Type B pancreatic cell (in vitro differentiated cells): ENCODE data around the gene ITPRIPL1. TPM values are rescaled to one million over a fixed set of nuclear protein-coding genes. Genes with fewer than 3 reads are reported as not detected.

Experiments used
- DNase-seq: peaks from one replicate; pipeline ENCODE4 v3.0.0; 2021; ENCODE audit warnings: mixed read lengths; ENCODE audit not compliant: unreplicated experiment; ENCODE audit errors: extremely low spot score
- H3K27ac Mint-ChIP-seq: 2 replicates; pipeline ENCODE4 v1.8.0; 2021; ENCODE audit warnings: mild to moderate bottlenecking, mixed read lengths
- H3K27me3 Mint-ChIP-seq: 2 replicates; pipeline ENCODE4 v1.8.0; 2021; ENCODE audit warnings: mixed read lengths
- H3K36me3 Mint-ChIP-seq: 2 replicates; pipeline ENCODE4 v1.8.0; 2021; ENCODE audit warnings: mixed read lengths
- H3K4me1 Mint-ChIP-seq: one replicate; pipeline ENCODE4 v1.8.0; 2021; ENCODE audit warnings: mixed read lengths; ENCODE audit not compliant: unreplicated experiment
- H3K4me3 Mint-ChIP-seq: 2 replicates; pipeline ENCODE4 v1.8.0; 2021; ENCODE audit warnings: mild to moderate bottlenecking, mixed read lengths
- H3K9me3 Mint-ChIP-seq: 2 replicates; pipeline ENCODE4 v1.8.0; 2021; ENCODE audit warnings: mixed read lengths
- total RNA-seq: library from RNA; stranded (reverse); gene quantifications from 2 replicates; pipeline ENCODE4 v1.2.1, GENCODE V29; 2021; ENCODE audit warnings: low replicate concordance
- TF ChIP-seq, protein P1 (sequence below): fragments of 200-600 bp; sonication (generic); conservative IDR thresholded peaks from 2 replicates; pipeline ENCODE4 v1.5.0; 2021; ENCODE audit warnings: antibody characterized with exemption, mild to moderate bottlenecking

ITPRIPL1 gene
- total RNA-seq, 1 donor from 2014 or later, result 11.6 TPM

DNA sequence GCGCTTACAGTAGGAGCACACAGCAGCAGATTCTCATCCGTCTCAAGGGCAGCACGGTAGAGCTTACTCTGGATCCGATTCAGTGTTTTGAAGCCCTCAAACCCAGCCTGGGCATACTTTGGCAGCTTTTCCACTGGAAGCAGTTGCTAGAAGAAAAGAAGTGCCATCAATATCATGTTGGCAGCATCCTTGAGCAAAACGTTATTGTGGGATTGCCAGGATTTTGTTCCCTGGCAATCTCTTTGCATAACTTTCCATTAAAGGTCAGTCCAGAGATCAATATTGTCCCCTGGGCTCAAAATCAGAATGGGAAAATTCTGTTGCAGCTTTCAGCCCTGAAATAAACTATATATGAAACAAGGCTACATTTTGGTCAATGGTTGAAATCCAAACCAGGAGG, 28.2 kb upstream of the ITPRIPL1 start:
- no peaks in the 10 kb centered on the region for H3K27me3 Mint-ChIP-seq
- no peak overlapping the region for H3K4me3 Mint-ChIP-seq
- H3K4me1 Mint-ChIP-seq, result no peaks in the 10 kb centered on the region
- H3K9me3 Mint-ChIP-seq, result no peaks in the 10 kb centered on the region
- no peak overlapping the region for H3K27ac Mint-ChIP-seq
- peaks cover 30% of the 10 kb centered on the region for H3K36me3 Mint-ChIP-seq
- DNase-seq, result no peak
- TF ChIP-seq, protein P1, sequence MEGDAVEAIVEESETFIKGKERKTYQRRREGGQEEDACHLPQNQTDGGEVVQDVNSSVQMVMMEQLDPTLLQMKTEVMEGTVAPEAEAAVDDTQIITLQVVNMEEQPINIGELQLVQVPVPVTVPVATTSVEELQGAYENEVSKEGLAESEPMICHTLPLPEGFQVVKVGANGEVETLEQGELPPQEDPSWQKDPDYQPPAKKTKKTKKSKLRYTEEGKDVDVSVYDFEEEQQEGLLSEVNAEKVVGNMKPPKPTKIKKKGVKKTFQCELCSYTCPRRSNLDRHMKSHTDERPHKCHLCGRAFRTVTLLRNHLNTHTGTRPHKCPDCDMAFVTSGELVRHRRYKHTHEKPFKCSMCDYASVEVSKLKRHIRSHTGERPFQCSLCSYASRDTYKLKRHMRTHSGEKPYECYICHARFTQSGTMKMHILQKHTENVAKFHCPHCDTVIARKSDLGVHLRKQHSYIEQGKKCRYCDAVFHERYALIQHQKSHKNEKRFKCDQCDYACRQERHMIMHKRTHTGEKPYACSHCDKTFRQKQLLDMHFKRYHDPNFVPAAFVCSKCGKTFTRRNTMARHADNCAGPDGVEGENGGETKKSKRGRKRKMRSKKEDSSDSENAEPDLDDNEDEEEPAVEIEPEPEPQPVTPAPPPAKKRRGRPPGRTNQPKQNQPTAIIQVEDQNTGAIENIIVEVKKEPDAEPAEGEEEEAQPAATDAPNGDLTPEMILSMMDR, result no peak

DNA sequence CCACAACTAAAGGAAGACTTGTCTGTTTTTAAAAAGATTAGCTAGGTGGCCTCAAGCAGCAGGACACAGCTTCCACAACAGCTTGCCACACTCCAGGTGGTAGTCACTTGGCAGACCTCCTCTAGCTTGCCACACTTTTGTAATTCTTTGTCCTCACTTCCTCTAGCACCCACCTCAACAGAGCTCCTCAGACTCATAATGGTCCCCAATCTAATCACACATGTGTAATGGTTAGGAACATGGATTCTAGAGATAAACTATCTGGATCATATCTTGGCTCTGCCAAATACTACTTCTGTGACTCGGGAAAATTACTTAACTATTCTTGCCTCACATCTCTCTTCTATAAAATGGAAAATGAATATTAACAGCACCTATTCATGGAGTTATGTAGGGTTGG, 23.3 kb upstream of the ITPRIPL1 start:
- peaks cover 27% of the 10 kb centered on the region for H3K4me1 Mint-ChIP-seq
- no peak overlapping the region for H3K4me3 Mint-ChIP-seq

GRCh38 chr2:96304606-96305005, 20.5 kb upstream of the ITPRIPL1 start:
- TF ChIP-seq, protein P1, result no peak
- no peaks in the 10 kb centered on the region for H3K9me3 Mint-ChIP-seq
- peaks cover 25% of the 10 kb centered on the region for H3K36me3 Mint-ChIP-seq
- DNase-seq, result no peak
- H3K27ac Mint-ChIP-seq, result peak overlapping the region; percentile 97
- peaks cover 27% of the 10 kb centered on the region for H3K4me1 Mint-ChIP-seq
- H3K4me3 Mint-ChIP-seq, result peak overlapping the region; percentile 100
- no peaks in the 10 kb centered on the region for H3K27me3 Mint-ChIP-seq

More for the DNA sequence above, 23.3 kb upstream of the ITPRIPL1 start:
- H3K9me3 Mint-ChIP-seq, result no peaks in the 10 kb centered on the region
- peaks cover 38% of the 10 kb centered on the region for H3K36me3 Mint-ChIP-seq
- H3K27ac Mint-ChIP-seq, result no peak overlapping the region
- no peak for DNase-seq
- H3K27me3 Mint-ChIP-seq, result no peaks in the 10 kb centered on the region
- TF ChIP-seq, protein P1, result no peak

DNA sequence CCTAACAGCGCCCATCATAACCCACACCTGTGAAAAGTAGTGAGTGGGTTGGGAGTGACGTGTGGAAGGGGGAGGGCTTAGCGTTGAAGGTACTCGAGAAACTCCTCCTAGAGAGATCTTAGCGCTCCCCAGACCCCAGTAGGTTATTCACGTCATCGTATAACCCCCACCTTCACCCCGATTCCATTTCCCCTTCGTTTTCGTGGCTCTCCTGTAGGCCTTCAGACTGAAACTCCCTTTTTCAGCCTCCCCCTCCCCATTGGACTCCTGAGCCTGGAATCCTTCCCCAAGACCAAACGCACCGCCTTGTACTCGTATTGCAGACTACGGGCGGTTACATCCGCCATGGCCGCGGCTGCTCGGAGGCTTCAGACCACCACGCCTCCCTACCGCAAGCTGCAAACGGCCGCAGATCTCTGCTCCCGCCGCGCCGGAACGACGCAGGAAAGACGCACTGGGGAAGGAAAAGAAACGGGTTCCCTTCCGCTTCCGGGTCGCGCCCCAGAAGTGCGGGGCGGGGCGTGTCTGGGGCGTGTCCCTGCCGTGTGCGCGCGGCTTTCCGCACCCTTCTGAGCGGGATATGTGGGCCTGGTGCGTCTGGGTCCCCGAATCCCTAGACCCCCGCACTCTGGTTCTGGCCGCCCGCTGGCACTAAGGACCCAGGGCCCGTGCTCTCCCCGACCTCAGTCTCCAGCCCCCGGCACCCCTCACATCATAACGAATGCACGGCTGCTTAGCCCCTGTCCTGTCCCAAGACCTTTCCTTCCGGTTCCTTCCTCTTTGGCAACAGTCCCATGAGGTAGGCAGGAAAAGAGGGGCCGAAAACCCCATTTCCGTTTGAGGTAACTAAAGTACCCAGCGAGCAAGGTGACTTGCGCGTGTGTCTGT, 19.8 kb upstream of the ITPRIPL1 start, which contains the start of gene SNRNP200:
Gene SNRNP200 (minus strand): TSS at position 456 of the 888 bp plus-strand sequence. CDS start 109 bp downstream, at position 347.
- H3K36me3 Mint-ChIP-seq, result peaks cover 25% of the 10 kb centered on the region
- H3K27ac Mint-ChIP-seq, result peak within 1 kb of the TSS; percentile 97
- H3K4me3 Mint-ChIP-seq, result peak within 1 kb of the TSS; percentile 100
- TF ChIP-seq, protein P1, result no peak
- no peaks in the 10 kb centered on the region for H3K9me3 Mint-ChIP-seq
- peaks cover 27% of the 10 kb centered on the region for H3K4me1 Mint-ChIP-seq
- DNase-seq, result peak; percentile 89
- H3K27me3 Mint-ChIP-seq, result no peaks in the 10 kb centered on the region

- Mint-ChIP-seq H3K4me1 (peaks cover 27% of the 10 kb centered on the region), H3K9me3 (no peaks in the 10 kb centered on the region), H3K27me3 (no peaks in the 10 kb centered on the region), H3K4me3 (peak overlapping the region; percentile 100), H3K36me3 (peaks cover 25% of the 10 kb centered on the region), H3K27ac (peak overlapping the region; percentile 97)
- DNase-seq, result no peak
- TF ChIP-seq, protein P1, result no peak
Observed at GRCh38 chr2:96305979-96306308, 19.2 kb upstream of the ITPRIPL1 start.
